Measurements from ENCODE around the gene RPS6KB2. TPM values are rescaled to one million over a fixed set of nuclear protein-coding genes. Genes with fewer than 3 reads are reported as not detected.
"Not testable (repeated sequence)": the region's sequence is repeated elsewhere in the genome, so short reads cannot be mapped to it uniquely, and the experiment has no call there.

RPS6KB2 gene
- total RNA-seq, 1 donor from 2014 or later, result 49.5 TPM

DNA sequence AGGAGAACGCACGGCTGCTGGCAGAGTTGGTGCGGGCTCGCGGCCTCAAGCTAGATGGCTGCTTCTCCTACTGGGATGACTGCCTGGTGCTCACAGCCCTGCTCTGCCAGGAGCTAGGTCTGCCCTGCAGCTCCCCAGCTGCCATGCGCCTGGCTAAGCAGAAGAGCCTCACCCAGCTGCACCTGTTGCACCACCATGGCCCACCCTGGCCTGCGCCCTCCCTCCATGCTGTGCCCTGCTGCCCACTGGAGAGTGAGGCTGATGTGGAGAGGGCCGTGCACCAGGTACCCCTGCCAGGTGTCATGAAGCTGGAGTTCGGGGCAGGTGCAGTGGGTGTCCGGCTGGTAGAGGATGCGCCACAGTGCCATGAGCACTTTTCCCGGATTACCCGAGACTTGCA, 4.8 kb upstream of the RPS6KB2 start:
- Mint-ChIP-seq H3K36me3 (ENCODE audit: unreplicated experiment) (no peaks in the 10 kb centered on the region), H3K9me3 (ENCODE audit: unreplicated experiment) (no peaks in the 10 kb centered on the region), H3K4me3 (ENCODE audit: unreplicated experiment) (no peak overlapping the region), H3K27me3 (ENCODE audit: unreplicated experiment) (no peaks in the 10 kb centered on the region), H3K27ac (ENCODE audit: unreplicated experiment) (no peak overlapping the region), H3K4me1 (ENCODE audit: unreplicated experiment) (peaks cover 13% of the 10 kb centered on the region)
- no peak for TF ChIP-seq CTCF (IDR thresholded peaks at IDR 0.05)
- DNase-seq (ENCODE audit: extremely low spot score, unreplicated experiment), result no peak

DNA sequence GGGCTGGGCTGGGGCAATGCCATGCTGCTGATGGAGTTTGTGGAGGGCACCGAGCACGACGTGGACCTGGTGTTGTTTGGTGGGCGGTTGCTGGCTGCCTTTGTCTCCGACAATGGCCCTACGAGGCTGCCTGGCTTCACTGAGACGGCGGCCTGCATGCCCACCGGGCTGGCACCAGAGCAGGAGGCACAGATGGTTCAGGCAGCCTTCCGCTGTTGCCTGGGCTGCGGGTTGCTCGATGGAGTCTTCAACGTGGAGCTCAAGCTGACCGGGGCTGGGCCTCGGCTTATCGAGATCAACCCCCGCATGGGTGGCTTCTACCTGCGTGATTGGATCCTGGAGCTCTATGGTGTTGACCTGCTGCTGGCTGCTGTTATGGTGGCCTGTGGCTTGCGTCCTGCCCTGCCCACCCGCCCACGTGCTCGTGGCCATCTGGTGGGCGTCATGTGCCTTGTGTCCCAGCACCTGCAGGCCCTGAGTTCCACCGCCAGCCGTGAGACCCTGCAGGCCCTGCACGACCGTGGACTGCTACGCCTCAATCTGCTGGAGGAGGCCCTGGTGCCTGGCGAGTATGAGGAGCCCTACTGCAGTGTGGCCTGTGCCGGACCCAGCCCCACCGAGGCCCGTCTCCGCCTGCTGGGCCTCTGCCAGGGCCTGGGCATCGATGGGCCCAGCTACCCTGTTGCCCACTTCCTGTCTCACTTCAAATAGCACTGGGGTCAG, 4.2 kb upstream of the RPS6KB2 start:
- Mint-ChIP-seq H3K27ac (ENCODE audit: unreplicated experiment) (no peak overlapping the region), H3K27me3 (ENCODE audit: unreplicated experiment) (no peaks in the 10 kb centered on the region), H3K36me3 (ENCODE audit: unreplicated experiment) (no peaks in the 10 kb centered on the region), H3K9me3 (ENCODE audit: unreplicated experiment) (no peaks in the 10 kb centered on the region), H3K4me1 (ENCODE audit: unreplicated experiment) (peaks cover 13% of the 10 kb centered on the region), H3K4me3 (ENCODE audit: unreplicated experiment) (no peak overlapping the region)
- DNase-seq (ENCODE audit: extremely low spot score, unreplicated experiment), result no peak
- TF ChIP-seq CTCF (IDR thresholded peaks at IDR 0.05), result no peak

DNA sequence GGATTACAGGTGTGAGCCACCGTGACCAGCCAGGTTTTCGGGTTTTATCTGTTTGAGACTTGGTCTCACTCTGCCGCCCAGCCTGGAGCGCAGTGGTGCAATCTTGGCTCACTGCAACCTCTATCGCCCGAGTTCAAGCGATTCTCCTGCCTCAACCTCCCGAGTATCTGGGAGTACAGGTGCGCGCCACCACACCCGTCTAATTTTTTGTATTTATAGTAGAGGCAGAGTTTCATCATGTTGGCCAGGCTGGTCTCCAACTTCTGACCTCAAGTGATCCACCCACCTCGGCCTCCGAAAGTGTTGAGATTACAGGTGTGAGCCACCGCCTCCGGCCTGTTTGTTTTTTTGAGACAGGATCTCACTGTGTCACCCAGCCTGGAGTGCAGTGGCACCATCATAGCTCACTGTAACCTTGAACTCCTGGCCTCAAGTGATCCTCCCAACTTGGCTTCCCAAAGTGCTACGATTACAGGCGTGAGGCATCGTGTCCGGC, 882 bp upstream of the RPS6KB2 start:
- Mint-ChIP-seq H3K4me3 (ENCODE audit: unreplicated experiment) (peak overlapping the region; percentile 90), H3K27ac (ENCODE audit: unreplicated experiment) (peak overlapping the region; percentile 88)
- H3K36me3 Mint-ChIP-seq (ENCODE audit: unreplicated experiment); H3K9me3 Mint-ChIP-seq (ENCODE audit: unreplicated experiment); DNase-seq (ENCODE audit: extremely low spot score, unreplicated experiment); H3K4me1 Mint-ChIP-seq (ENCODE audit: unreplicated experiment); H3K27me3 Mint-ChIP-seq (ENCODE audit: unreplicated experiment): not testable (repeated sequence)

DNA sequence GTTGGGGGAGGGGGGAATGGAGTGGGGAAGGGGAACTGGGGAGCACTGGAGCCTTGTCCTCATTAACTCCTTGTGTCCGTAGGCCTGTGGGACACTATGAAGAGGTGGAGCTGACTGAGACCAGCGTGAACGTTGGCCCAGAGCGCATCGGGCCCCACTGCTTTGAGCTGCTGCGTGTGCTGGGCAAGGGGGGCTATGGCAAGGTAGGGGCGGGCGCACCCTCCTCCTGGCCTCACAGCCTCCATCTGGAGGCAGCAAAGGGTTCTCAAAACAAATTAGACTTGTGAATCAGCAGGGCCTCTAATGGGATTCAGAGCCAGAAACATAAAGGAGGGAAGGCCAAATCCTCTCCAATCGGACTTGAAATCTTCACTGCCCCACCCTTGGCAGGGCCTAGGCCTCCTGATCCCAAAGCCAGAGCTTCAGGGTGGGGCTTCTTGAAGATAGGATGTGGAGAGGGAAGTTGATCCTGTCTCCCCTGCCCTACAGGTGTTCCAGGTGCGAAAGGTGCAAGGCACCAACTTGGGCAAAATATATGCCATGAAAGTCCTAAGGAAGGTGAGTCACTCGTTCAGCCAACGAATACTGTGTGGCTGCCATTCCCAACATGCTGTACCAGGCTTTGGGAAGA, 859 bp downstream of the RPS6KB2 start:
- H3K9me3 Mint-ChIP-seq (ENCODE audit: unreplicated experiment), result no peaks in the 10 kb centered on the region
- peak overlapping the region; percentile 90 for H3K4me3 Mint-ChIP-seq (ENCODE audit: unreplicated experiment)
- H3K27me3 Mint-ChIP-seq (ENCODE audit: unreplicated experiment), result no peaks in the 10 kb centered on the region
- H3K36me3 Mint-ChIP-seq (ENCODE audit: unreplicated experiment), result peaks cover 7% of the 10 kb centered on the region
- H3K4me1 Mint-ChIP-seq (ENCODE audit: unreplicated experiment), result peaks cover 5% of the 10 kb centered on the region
- peak overlapping the region; percentile 88 for H3K27ac Mint-ChIP-seq (ENCODE audit: unreplicated experiment)
- no peak for TF ChIP-seq CTCF (IDR thresholded peaks at IDR 0.05)
- no peak for DNase-seq (ENCODE audit: extremely low spot score, unreplicated experiment)

GRCh38 chr11:67429722-67430121, 1.4 kb downstream of the RPS6KB2 start:
- no peak for TF ChIP-seq CTCF (IDR thresholded peaks at IDR 0.05)
- no peak for DNase-seq (ENCODE audit: extremely low spot score, unreplicated experiment)
- H3K27me3 Mint-ChIP-seq (ENCODE audit: unreplicated experiment), result no peaks in the 10 kb centered on the region
- H3K9me3 Mint-ChIP-seq (ENCODE audit: unreplicated experiment), result no peaks in the 10 kb centered on the region
- H3K4me3 Mint-ChIP-seq (ENCODE audit: unreplicated experiment), result peak overlapping the region; percentile 90
- H3K4me1 Mint-ChIP-seq (ENCODE audit: unreplicated experiment), result peaks cover 5% of the 10 kb centered on the region
- H3K36me3 Mint-ChIP-seq (ENCODE audit: unreplicated experiment), result peaks cover 7% of the 10 kb centered on the region
- H3K27ac Mint-ChIP-seq (ENCODE audit: unreplicated experiment), result no peak overlapping the region
